Ecto neural progenitor cell (in vitro differentiated cells): ENCODE data around the gene CHCHD3.

Experiments
- DNase-seq: peaks from one replicate; pipeline ENCODE4 v3.0.0-alpha.2; 2018; ENCODE audit warnings: low spot score

Gene CHCHD3

DNA sequence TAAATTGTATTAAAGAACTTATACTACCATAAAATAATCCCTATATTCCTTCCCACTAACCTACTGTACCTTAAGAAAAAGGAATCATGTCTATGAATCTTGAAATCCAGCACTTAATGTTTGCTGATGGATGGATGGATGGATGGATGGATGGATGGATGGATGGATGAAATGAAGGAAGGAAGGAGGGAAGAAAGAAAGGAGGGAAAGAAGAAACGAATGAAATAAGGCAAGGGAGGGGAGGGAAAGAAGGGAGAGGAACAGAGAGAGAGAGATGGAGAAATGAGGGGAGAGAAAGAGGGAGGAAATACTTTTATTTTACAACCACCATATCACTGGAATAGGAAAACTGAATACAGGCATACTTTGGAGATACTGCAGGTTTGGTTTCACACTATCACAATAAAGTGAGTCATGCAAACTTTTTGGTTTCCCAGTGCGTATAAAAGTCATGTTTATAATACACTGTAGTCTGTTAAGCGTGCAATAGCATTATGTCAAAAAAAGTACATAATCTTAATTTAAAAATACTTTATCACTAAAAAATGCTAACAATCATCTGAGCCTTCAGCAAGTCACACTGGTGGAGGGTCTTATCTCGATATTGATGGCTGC lies 219.8 kb downstream of the CHCHD3 start:
- DNase-seq = no peak

DNA sequence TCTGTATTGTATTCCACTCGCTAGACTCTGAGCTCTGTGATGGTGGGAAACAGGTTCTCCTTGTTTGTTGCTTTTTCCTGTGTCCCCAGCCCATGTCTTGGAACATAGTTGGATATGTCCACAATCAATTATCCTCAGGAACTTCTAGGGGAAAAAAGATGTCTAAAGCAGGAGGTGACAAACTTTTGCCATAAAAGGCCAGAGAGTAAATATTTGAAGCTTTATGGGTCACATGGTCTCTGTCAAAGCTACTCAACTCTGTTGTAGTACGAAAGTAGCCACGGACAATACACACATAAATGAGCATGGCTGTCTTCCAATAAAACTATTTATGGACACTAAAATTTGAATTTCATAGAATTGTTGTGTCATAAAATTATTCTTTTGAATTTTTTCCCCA lies 220.5 kb downstream of the CHCHD3 start:
- DNase-seq = no peak

DNA sequence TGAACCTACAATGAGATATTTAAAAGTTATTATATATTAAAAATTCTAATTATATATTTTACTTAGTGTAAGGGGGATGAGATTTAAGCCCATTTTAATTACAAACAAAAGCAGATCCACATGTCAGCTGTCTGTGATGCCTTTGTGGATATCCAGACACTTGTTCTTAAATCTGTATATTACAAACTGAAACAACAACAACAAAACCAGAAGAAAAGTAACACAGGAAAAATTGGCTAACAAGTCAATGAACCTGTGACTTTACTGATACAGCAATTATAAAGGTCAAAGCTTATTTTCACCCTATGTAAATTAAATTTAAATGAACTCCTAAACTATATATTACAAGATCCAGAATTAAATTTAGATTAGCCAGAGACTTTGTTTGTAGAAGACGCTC lies 222.7 kb downstream of the CHCHD3 start:
- DNase-seq = no peak

DNA sequence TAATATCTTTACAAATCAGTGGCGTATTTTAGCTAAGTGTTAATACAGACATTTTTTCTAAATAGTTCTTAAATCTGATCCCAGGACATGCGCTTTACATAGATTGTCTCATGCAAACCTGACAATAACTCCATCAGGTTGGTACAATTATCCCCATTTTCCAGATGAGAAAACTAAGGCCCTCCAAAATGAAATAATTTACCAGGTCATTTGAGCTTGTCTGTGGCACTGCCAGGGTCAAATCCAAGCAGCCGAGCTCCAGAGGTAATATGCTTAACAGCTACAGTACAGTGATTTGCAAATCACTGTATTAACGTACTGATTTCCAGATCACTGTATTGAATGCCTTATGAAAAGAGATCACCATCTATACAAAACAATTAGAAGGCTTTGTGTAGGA lies 223.1 kb downstream of the CHCHD3 start:
- no peak for DNase-seq

DNA sequence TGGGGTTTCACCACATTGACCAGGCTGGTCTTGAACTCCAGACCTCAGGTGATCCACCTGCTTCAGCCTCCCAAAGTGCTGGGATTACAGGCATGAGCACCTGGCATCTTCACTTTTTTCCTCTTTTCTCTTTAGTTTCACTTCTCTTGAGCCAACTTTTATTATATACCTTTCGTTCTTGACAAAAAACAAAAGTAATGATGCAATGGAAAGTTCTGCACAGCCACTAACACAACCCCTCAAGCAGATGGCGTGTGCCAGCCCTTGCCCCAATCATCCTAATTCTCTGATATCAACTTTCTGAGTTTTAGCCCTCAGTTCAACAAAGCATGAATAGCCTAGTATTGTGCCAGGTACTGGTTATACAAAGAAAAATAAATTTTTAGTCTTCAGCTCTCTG lies 223.6 kb downstream of the CHCHD3 start:
- no peak for DNase-seq

DNA sequence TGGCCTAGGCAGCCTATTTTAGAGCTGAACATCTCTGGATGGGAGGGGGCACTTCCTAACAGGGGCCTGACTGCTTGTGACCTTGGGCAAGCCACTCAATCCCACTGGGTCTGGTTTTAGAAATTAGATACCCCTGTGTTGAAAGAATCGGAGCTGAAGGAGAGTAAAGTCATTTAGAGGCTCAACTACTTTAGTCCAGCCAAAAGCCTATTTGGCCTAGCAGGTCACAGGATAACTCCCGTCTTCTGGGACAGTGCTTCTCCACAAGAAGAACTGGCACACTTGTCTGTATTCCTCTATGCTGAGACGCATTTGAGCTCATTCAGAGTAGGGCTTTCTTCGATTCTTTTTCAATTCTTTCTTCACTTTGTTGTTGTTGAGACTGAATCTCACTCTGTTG lies 224.2 kb downstream of the CHCHD3 start:
- DNase-seq = no peak

DNA sequence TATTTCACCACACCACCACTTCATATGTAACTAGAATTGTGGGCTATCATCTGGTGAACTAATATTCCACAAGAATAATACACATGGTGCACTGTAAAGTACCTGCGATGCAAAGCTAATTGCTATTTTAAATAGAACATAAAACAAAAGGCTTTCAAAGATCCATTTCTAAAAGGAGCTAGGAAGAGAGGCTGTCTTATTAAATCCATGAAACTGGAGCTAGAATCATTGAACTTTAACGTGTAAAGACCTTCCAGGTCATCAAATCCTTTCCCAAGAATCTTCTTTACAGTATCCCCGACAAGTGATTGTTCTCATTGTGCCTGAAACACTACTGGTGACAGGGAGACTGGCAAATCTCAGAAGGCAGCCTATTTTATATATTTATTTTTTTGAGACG lies 224.9 kb downstream of the CHCHD3 start:
- DNase-seq = no peak

DNA sequence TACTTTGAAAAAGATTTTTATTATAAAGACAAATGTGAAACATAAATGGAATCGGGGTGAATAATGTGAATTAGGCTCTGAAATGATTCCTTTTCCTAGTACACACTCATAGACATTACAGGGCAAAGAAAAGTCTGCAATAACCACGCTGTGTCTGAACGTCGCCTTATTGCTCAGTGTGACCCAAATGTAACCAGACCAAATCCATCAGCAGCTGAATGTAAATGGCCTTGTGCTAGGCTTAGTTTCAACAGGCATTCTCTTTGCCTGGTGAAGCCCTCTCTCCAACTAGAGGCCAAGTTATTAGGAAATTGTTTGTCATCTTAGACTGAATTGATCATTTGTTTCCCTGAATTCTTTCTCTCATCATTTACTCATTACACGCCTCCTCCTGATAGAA lies 225.5 kb downstream of the CHCHD3 start:
- no peak for DNase-seq

DNA sequence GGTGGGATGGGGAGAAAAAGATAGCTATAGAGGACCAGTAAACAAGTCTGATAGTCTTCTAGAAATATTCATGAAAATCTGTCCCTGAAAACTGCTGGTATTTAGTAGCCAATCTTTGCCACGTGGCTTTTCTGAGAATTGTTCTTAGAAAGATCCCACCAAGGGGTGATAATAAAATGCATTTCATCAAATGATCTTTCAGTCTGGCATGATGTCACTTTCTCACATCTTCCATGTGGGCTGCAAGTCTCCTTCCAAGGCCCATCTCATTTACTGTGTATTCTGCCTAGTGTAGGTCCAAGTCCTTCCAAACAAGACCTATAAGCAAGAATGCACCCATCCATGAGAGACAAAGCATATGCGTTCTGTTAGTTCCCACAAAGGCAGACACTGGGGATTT lies 226.0 kb downstream of the CHCHD3 start:
- DNase-seq = no peak

DNA sequence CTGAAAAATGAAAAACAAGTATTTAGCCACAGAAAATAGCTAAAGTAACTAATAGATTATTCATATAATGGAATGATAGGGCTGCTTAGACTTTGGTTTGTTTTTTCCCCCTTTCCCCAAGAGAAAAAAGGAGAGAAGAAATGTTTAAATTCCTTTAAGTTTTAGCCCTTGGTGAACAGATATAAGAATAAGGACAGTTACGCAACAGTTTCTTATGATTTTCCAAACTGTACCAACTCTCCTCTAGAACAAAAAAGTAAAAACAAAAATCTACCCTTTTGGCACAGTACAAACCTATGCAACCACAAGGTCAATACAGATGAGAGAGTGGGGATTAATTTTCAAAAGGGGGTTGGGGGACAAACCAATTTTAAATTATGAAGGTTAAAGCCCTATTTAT lies 227.7 kb downstream of the CHCHD3 start:
- DNase-seq = no peak

DNA sequence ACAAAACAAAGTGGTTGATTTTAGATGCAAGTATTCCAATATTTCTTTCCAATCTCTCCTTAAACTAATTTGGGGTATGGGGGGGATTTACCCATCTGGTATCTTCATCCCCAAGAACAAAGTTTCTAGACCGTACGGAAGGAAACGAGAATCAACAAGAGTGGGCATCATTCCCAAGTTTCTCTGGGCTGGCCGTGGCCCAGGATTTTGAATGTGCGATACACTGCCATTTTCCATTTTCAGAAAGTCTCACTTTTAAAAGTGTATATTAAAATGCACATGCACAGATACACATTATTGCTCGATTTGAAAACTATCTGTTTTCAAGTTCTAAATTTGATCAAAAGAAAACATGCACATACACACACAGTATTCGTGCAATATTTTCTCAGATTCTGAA lies 234.5 kb downstream of the CHCHD3 start:
- DNase-seq = no peak

DNA sequence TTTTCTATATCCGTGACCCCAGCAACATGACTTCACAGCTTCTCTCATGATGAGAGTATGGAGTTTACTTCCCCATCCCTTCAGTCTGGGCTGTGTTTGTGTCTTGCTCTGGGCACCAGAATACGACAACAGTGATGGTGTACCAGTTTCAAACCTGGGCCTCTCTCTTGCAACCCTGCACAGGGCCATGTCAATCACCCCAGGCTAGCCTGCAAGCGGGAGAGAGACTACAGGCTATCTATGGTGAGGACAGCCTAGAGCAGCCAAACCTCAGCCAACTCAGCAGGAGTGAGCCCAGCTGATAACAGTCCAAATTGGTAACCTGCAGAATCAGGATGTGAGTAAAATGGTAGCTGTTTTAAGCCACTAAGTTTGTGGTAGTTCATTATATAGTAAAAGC lies 235.8 kb downstream of the CHCHD3 start:
- no peak for DNase-seq

DNA sequence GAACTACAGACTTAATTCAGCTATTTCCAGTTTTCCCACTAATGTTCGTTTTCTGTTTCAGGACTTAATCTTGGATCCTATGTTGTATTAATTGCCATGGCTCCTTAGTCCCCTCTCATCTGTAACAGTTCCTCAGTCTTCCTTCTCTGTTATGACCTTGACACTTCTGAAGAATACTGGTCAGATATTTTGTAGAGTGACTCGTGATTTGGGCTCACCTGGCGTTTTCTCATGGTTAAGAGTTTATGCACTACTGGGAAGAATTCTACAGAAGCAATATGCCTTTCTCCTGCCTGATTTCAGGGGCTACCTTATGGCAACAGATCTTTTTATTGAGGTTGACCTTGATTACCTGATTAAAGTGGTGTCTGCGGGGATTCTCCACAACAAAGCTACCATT lies 239.4 kb downstream of the CHCHD3 start:
- no peak for DNase-seq

DNA sequence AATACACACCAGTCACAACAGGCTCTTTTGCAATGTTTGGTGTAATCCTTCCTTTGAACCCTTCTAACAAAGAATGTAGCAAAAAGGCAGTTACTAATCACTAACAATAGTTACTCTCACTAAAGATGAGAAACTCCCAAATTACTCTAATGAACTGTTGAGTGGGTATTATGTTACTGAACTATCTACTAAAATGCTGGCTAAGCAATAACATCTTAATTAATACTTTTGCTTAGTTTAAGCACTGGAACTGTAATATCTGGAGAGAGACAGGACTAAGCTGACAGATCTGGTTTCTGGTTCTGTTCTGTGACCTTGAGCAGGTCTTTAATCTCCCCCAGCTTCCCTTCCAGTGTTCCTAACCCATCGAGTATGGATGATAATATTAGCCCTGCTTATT lies 241.7 kb downstream of the CHCHD3 start:
- DNase-seq = no peak

DNA sequence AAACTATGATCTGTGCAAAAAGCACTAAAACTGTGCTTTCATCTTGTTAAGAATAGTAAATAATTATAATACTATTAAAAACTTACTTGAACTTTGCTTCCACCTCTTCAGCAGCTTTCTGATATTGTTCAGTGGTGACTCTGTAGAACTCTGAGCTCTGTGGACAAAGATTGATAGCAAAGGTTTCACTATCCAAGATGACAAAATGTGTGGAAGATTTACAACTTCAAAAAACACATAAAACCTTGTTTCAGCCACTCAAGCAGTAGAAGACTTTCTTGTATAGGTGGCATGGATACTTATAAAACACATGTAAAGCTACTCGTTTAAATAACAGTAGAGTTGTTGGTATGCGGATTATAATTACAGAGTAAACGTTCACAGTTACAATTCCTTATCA lies 243.6 kb downstream of the CHCHD3 start:
- no peak for DNase-seq

DNA sequence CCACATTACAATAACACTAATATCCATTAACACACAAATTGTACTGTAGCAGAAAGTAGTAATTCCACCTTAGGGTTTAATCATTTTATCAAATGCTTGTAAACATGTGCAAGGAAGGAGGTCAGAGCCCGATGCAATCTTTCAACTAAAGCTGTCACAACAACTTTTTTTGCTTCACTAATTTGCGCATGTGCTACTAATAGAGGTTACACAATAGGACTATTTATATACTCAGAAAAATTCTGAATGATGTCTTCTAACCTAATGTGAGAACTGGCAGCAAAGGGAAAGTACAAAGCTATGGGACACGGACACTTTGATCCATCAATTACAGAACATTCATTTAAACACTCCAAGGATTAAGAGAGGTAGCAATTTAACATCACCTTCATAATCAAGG lies 244.4 kb downstream of the CHCHD3 start:
- no peak for DNase-seq

DNA sequence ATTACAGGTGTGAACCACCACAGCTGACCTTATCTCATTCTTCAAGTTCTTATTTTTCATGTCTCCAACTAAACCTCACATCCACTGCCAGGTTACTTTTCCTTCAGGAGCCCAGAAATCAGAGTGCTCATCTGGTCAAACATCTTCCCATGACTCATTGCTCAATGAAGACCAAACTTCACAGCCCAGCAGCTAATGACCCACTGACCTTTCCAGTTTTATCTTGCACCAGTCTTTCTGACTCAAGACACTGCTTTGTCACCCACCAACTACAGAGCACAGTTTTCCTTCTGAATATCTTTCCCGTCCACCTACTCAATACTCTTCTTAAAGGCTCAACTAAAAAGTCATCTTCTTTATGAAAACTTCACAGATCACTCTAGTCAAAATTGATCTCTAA lies 245.1 kb downstream of the CHCHD3 start:
- DNase-seq = no peak

DNA sequence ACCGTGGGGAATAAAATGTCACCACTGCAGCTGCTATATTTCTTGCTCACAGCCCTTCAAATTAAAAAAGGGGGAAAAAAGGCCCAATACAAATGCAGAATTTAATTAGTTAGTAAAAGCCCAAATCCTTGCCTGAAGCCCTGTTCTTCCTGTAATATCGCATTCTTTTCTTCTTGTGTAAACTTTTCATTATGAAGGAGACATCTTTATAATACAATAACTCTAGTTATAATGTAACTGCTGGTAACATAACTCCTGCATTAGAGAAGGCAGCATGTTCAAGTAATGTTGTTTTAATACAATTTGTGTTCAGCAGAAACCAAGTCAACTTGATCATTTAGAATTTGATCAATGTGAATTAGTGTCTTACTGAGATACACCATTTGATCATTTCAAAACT lies 250.9 kb downstream of the CHCHD3 start:
- no peak for DNase-seq

DNA sequence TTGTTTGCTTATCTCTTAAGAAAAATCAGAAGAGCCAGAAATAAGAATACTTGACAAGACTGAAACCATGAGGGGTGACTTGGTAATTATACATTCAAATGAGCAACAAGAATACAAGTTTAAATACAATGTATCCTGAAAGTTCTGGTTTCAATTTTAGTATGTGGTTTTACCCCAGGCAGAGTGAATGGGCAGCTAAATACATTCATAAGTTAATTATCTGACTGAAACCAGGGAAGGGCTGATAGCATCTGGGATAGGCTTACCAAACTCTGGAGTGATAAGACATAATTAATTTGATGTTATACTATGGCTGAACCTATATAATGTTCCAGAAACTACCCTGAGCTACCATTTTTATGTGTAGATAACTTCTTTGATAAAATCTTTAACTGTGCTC lies 253.4 kb downstream of the CHCHD3 start:
- DNase-seq = no peak

DNA sequence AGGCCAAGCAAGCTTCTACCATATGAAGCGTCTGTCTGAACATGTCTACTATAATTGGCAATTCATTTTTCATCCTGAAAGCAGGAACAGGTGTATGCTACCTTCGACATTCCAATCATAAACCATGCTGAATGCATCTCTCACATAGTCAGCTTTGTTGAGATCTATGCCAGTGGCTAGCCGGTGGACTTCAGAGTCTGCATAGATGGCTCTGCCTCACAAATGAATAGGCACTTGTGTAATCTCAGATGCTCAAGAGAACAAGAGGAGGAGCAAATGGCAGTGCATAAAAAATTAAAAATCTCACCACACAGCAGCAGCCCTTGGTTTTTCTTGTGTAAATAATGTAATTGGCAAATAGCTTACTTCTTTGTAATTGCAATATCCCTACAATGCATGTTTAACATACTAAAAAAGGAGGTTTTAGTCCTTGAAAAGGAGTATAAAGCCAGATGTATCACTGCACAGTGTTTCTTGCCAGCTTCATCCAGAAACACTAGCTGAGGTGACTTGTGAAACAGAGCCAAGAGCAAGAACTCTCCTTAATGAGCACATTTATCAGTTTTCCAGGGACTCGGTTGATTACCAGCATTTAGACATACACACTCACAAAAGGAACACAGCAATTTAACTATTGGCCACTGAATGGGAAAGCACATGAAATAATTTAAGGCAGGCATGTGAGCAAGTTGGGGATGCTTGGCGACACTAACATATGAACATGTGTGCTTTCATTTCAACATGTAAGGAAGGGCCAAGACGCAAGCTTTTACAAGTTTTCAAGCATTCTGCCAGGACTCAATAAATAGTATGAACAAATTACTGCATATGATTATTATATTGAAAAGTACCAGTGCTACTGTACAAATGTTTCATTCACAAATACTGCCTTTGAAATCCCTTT lies 255.7 kb downstream of the CHCHD3 start:
- DNase-seq = no peak

DNA sequence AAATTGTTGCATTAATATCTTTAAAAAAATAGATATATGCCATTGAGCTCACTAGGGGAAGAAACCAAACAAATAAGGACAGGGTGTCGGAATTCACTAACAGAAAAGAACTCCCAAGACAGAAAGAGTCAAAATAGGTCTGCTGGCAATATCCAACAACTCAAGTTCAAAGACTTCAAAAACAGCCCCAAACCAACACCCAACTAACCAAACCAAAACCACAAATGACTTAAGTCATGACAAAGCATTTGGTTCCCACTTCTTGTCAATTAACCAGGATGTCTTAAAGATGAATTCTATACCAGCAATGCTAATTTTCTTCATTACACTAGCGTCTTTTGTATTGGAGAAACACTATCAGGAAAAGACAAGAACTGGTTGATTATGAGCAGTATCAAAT lies 256.7 kb downstream of the CHCHD3 start:
- no peak for DNase-seq

DNA sequence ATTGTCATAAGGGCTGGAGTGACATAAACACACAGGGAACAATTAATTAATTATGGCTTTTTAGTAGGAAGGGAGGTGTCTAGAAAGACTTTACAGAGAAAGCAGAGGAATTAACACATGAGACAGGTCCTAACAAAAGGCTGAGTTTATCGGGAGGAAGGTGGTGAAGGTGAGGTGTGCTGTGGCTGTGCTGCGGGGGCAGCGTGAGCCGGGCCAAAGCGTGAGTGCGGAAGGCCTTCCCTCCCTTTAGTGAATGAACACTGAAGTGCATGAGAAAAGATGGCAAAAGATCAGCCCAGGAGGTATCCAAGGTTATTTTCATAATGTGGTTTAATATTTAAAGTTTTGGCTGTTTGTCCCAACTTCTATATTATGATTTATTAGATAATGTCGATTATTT lies 262.2 kb downstream of the CHCHD3 start:
- no peak for DNase-seq

DNA sequence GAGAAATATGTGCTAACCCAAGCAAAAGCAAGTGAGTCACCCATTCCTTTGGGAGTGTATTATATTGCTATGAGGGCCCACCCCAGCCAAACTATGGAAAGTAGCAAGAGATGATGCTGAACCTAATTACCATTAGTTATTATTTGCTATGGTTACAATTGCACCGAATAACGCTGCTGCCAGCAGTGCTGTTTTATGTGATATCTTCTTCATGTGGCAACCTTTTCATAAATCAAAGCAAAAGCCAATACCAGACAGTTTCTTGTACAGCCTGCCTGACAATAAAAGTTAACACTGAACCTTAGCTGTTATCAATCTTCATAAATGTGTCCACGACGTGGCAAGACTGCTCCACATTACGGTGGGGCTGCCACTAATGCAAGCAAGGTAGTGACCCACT lies 263.9 kb downstream of the CHCHD3 start:
- no peak for DNase-seq
